ENCODE measurements around the gene ADGRG7.

GRCh38 chr3:100603469-100603868 lies 5.9 kb upstream of the ADGRG7 start:
- TF ChIP-seq FOXM1 (CRISPR knock-in tag; IDR thresholded peaks at IDR 0.05) = no peak
- TF ChIP-seq GABPA (IDR thresholded peaks at IDR 0.05; ENCODE audit: low read depth, low read length) = no peak
- no peak for TF ChIP-seq GABPA (CRISPR knock-in tag; IDR thresholded peaks at IDR 0.05; ENCODE audit: low read depth)
- TF ChIP-seq HNRNPH1 (optimal IDR thresholded peaks at IDR 0.05; ENCODE audit: low read depth, low read length) = no peak
- TF ChIP-seq MIXL1 (CRISPR knock-in tag; IDR thresholded peaks at IDR 0.05) = no peak
